COLO829 (cell line): ENCODE data around the gene TSNAX.
"Not testable (repeated sequence)": the region's sequence is repeated elsewhere in the genome, so short reads cannot be mapped to it uniquely, and the experiment has no call there.

Experiments
- DNase-seq: peaks from one replicate; pipeline ENCODE4 v3.0.0; 2012; ENCODE audit warnings: low spot score

Gene TSNAX

GRCh38 chr1:231528172-231529029 lies at the start of gene TSNAX:
Gene TSNAX (plus strand): TSS chr1:231528669. CDS start chr1:231528811, 142 bp downstream.
- peak; percentile 92 for DNase-seq

- no peak for DNase-seq
Measured at GRCh38 chr1:231478811-231479210, 49.7 kb upstream of the TSNAX start.

GRCh38 chr1:231480008-231480407 lies 48.5 kb upstream of the TSNAX start:
- DNase-seq = no peak

GRCh38 chr1:231481289-231481688 lies 47.2 kb upstream of the TSNAX start:
- DNase-seq = no peak

- DNase-seq = no peak
Measured at GRCh38 chr1:231485029-231485784, 43.3 kb upstream of the TSNAX start.

- no peak for DNase-seq
Measured at GRCh38 chr1:231487019-231487418, 41.5 kb upstream of the TSNAX start.

- no peak for DNase-seq
Measured at GRCh38 chr1:231487910-231488309, 40.6 kb upstream of the TSNAX start.

- peak; percentile 91 for DNase-seq
Measured at GRCh38 chr1:231493421-231494185, 34.9 kb upstream of the TSNAX start.

GRCh38 chr1:231494439-231495110 lies 33.9 kb upstream of the TSNAX start:
- peak; percentile 92 for DNase-seq

GRCh38 chr1:231497629-231498152 lies 30.8 kb upstream of the TSNAX start:
- no peak for DNase-seq

- no peak for DNase-seq
Measured at GRCh38 chr1:231499148-231499763, 29.2 kb upstream of the TSNAX start.

GRCh38 chr1:231500666-231501065 lies 27.8 kb upstream of the TSNAX start:
- DNase-seq = no peak

GRCh38 chr1:231503168-231503567 lies 25.3 kb upstream of the TSNAX start:
- DNase-seq = not testable (repeated sequence)

GRCh38 chr1:231507476-231508355 lies 20.8 kb upstream of the TSNAX start:
- DNase-seq = no peak

- no peak for DNase-seq
Measured at GRCh38 chr1:231508497-231508896, 20.0 kb upstream of the TSNAX start.

GRCh38 chr1:231508941-231509340 lies 19.5 kb upstream of the TSNAX start:
- DNase-seq = no peak

GRCh38 chr1:231512147-231512698 lies 16.2 kb upstream of the TSNAX start:
- DNase-seq = peak; percentile 84

GRCh38 chr1:231515748-231516147 lies 12.7 kb upstream of the TSNAX start:
- no peak for DNase-seq

GRCh38 chr1:231517076-231517475 lies 11.4 kb upstream of the TSNAX start:
- no peak for DNase-seq
